Measurements from ENCODE around the gene SAMM50. TPM values are rescaled to one million over a fixed set of nuclear protein-coding genes. Genes with fewer than 3 reads are reported as not detected.

SAMM50 gene
- polyA plus RNA-seq, 4 donors, result 45.4 to 66.9 (median 56.4) TPM

DNA sequence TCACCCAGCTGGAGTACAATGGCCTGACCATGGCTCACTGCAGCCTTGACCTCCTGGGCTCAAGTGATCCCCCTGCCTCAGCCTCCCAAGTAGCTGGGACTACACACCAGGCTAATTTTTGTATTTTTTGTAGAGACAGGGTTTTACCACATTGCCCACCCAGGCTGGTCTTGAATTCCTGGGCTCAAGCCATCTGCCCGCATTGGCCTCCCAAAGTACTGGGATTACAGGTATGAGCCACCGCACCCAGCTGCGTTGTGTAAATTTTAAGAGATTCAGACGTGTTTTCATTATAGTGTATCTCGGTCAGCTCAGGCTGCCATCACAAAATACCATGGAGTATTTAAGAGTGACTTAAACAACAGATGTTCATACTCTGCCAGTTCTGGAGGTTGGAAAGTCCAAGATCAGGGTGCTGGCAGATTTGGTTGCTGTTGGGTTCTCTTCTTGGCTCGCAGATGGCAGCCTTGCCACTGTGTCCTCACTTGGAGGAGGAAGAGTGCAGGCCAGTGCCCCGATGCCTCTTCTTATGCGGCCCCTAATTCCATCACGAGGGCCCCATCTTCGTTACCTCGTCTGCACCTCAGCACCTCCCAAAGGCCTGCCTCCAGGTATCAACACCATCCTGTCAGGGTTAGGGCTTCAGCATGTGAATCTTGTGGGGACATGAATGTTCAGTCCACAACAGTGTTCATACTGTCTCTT, 36.2 kb downstream of the SAMM50 start:
- peaks cover 19 to 59% (median 27%) of the 10 kb centered on the region in 3 donors for H3K36me3 ChIP-seq (ENCODE audit: control insufficient read depth in 3 of 3, insufficient read depth in 2 of 3, low read depth in 1 of 3, low read length in 3 of 3)
- no peaks in the 10 kb centered on the region for H3K4me1 ChIP-seq (ENCODE audit: control insufficient read depth in 3 of 3, insufficient read depth in 2 of 3, low read depth in 1 of 3, low read length in 2 of 3)
- no peaks in the 10 kb centered on the region for H3K27me3 ChIP-seq (ENCODE audit: control insufficient read depth in 3 of 3, insufficient read depth in 3 of 3, low read length in 3 of 3)
- H3K27ac ChIP-seq (ENCODE audit: low read depth in 1 of 3, low read length in 2 of 3), result no peak overlapping the region
- FAIRE-seq, result no peak
- DNase-seq, result no peak
- WGBS, 3 donors, result 93 to 95% (median 95%) methylated on average over 11 of the region's 11 CpGs
- H3K4me3 ChIP-seq (ENCODE audit: low read depth in 1 of 3, low read length in 3 of 3), result no peak overlapping the region
- H3K9me3 ChIP-seq (ENCODE audit: control insufficient read depth in 2 of 2, insufficient read depth in 1 of 2, low read depth in 1 of 2, low read length in 1 of 2), result no peaks in the 10 kb centered on the region

DNA sequence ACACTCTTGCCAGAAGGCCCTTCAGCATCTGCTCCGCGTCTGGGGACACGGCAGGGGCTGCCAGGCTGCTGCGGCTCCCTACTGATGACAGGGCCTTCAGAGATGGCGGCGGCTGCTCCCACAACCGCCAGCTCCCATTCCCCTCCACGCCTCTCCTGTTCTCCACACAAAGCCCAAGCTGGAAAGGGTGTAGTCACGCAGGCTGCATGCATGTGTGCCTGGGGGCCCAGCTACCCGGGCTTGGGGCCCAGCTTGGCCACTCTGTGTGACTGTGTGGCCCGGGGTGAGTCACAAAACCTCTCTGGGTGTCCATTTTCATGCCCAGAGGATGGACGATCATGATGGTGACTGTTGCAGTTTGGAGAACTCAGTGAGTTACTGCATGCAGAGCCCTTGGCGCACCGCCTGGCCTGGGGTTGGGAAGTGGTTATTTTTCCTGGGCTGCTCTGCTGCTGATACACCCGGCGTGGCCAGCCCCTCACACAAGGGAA, 37.1 kb downstream of the SAMM50 start:
- no peaks in the 10 kb centered on the region for H3K9me3 ChIP-seq (ENCODE audit: control insufficient read depth in 2 of 2, insufficient read depth in 1 of 2, low read depth in 1 of 2, low read length in 1 of 2)
- H3K4me1 ChIP-seq (ENCODE audit: control insufficient read depth in 3 of 3, insufficient read depth in 2 of 3, low read depth in 1 of 3, low read length in 2 of 3), result no peaks in the 10 kb centered on the region
- 85 to 88% (median 86%) methylated on average over 16 of the region's 16 CpGs for WGBS, 3 donors
- no peak overlapping the region for H3K4me3 ChIP-seq (ENCODE audit: low read depth in 1 of 3, low read length in 3 of 3)
- no peak for FAIRE-seq
- peaks cover 19 to 66% (median 26%) of the 10 kb centered on the region in 3 donors for H3K36me3 ChIP-seq (ENCODE audit: control insufficient read depth in 3 of 3, insufficient read depth in 2 of 3, low read depth in 1 of 3, low read length in 3 of 3)
- no peaks in the 10 kb centered on the region for H3K27me3 ChIP-seq (ENCODE audit: control insufficient read depth in 3 of 3, insufficient read depth in 3 of 3, low read length in 3 of 3)
- no peak overlapping the region for H3K27ac ChIP-seq (ENCODE audit: low read depth in 1 of 3, low read length in 2 of 3)
- no peak for DNase-seq

DNA sequence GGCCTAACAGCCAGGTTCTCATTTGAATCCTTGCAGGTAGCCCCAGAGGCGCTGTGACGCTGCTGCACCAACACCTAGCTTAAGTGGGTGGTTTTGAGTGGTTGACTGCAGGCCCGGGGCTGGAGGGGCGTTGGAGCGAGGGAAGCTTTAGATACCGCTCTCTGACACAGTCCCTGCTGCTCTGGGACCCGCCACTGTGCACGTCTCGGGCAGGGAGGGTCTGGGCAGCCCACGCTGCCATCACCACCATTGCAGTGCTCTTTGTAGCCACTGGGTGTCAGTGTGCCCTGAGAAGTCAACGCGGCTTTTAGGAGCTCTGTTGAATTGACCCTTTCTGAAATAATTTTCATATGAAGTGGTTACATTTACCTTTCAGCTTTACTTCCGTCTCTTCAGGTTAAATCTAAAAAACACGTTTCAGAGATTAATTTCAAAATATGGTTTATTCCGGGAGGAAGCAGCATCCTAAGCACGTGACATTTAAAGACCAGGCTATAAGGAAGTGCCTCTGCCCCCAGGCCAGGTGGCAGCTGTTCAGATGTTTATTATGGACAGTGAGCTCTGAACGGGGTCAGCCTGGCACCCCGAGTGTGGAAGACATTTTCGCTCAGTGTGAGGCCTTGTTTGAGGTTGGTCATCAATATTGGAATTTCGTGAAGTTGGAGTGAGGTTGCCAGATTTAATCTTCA, 38.0 kb downstream of the SAMM50 start:
- no peaks in the 10 kb centered on the region for H3K4me1 ChIP-seq (ENCODE audit: control insufficient read depth in 3 of 3, insufficient read depth in 2 of 3, low read depth in 1 of 3, low read length in 2 of 3)
- 30 to 43% (median 41%) methylated on average over 20 of the region's 20 CpGs for WGBS, 3 donors
- H3K9me3 ChIP-seq (ENCODE audit: control insufficient read depth in 2 of 2, insufficient read depth in 1 of 2, low read depth in 1 of 2, low read length in 1 of 2), result no peaks in the 10 kb centered on the region
- H3K27ac ChIP-seq (ENCODE audit: low read depth in 1 of 3, low read length in 2 of 3), result no peak overlapping the region
- H3K4me3 ChIP-seq (ENCODE audit: low read depth in 1 of 3, low read length in 3 of 3), result no peak overlapping the region
- peak; percentile 38 to 50 for DNase-seq
- H3K36me3 ChIP-seq (ENCODE audit: control insufficient read depth in 3 of 3, insufficient read depth in 2 of 3, low read depth in 1 of 3, low read length in 3 of 3), result peaks cover 19 to 70% (median 26%) of the 10 kb centered on the region in 3 donors
- FAIRE-seq, result no peak
- no peaks in the 10 kb centered on the region for H3K27me3 ChIP-seq (ENCODE audit: control insufficient read depth in 3 of 3, insufficient read depth in 3 of 3, low read length in 3 of 3)

DNA sequence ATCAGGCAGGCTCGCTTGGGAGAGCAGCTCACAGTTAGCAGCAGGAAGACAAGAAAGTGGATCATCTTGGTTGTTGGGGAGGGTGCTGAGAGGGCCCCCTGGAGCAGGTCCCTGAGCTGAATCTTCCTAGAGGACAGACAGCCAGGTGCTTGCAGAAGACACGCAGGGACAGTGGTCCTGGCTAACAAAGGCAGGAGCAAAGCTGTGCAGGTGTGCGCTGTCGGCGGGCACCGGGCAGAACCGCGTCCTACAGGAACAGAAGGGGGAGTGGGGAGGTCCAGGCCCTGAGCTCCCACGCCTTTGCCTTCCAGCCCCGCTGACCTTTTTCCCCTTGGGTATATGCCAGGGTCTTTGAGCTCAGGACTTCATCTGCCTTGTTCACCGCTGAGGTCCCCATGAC, 38.8 kb downstream of the SAMM50 start:
- 93 to 95% (median 94%) methylated on average over 11 of the region's 11 CpGs for WGBS, 3 donors
- no peaks in the 10 kb centered on the region for H3K4me1 ChIP-seq (ENCODE audit: control insufficient read depth in 3 of 3, insufficient read depth in 2 of 3, low read depth in 1 of 3, low read length in 2 of 3)
- H3K4me3 ChIP-seq (ENCODE audit: low read depth in 1 of 3, low read length in 3 of 3), result no peak overlapping the region
- FAIRE-seq (no peak), DNase-seq (no peak)
- H3K36me3 ChIP-seq (ENCODE audit: control insufficient read depth in 3 of 3, insufficient read depth in 2 of 3, low read depth in 1 of 3, low read length in 3 of 3), result peaks cover 14 to 73% (median 21%) of the 10 kb centered on the region in 3 donors
- H3K27ac ChIP-seq (ENCODE audit: low read depth in 1 of 3, low read length in 2 of 3), result no peak overlapping the region
- no peaks in the 10 kb centered on the region for H3K9me3 ChIP-seq (ENCODE audit: control insufficient read depth in 2 of 2, insufficient read depth in 1 of 2, low read depth in 1 of 2, low read length in 1 of 2)
- H3K27me3 ChIP-seq (ENCODE audit: control insufficient read depth in 3 of 3, insufficient read depth in 3 of 3, low read length in 3 of 3), result no peaks in the 10 kb centered on the region

DNA sequence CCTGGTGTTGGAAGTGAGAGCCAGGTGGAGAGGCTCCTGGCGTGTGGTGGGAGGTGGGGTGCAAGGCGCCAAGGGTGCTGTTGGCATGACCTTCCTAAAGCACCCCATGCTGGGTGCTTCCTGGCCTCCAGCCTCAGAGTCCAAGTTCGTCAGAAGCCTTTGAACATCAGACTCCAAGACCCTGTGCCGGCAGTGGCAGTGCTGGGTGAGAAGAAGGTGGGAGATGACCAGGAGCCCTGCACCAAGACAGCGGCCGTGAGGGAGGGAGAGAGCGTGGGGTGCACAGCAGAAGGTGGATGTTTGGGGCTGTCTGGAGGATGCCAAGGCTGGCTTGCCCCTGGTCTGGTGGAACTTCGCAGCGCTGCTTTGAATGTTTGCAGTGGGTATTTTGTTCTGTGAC, 39.2 kb downstream of the SAMM50 start:
- no peaks in the 10 kb centered on the region for H3K9me3 ChIP-seq (ENCODE audit: control insufficient read depth in 2 of 2, insufficient read depth in 1 of 2, low read depth in 1 of 2, low read length in 1 of 2)
- no peak for DNase-seq
- H3K4me3 ChIP-seq (ENCODE audit: low read depth in 1 of 3, low read length in 3 of 3), result no peak overlapping the region
- H3K27ac ChIP-seq (ENCODE audit: low read depth in 1 of 3, low read length in 2 of 3), result no peak overlapping the region
- no peaks in the 10 kb centered on the region for H3K4me1 ChIP-seq (ENCODE audit: control insufficient read depth in 3 of 3, insufficient read depth in 2 of 3, low read depth in 1 of 3, low read length in 2 of 3)
- H3K36me3 ChIP-seq (ENCODE audit: control insufficient read depth in 3 of 3, insufficient read depth in 2 of 3, low read depth in 1 of 3, low read length in 3 of 3), result peaks cover 14 to 75% (median 19%) of the 10 kb centered on the region in 3 donors
- FAIRE-seq, result no peak
- 85 to 95% (median 92%) methylated on average over 9 of the region's 9 CpGs for WGBS, 3 donors
- H3K27me3 ChIP-seq (ENCODE audit: control insufficient read depth in 3 of 3, insufficient read depth in 3 of 3, low read length in 3 of 3), result no peaks in the 10 kb centered on the region

DNA sequence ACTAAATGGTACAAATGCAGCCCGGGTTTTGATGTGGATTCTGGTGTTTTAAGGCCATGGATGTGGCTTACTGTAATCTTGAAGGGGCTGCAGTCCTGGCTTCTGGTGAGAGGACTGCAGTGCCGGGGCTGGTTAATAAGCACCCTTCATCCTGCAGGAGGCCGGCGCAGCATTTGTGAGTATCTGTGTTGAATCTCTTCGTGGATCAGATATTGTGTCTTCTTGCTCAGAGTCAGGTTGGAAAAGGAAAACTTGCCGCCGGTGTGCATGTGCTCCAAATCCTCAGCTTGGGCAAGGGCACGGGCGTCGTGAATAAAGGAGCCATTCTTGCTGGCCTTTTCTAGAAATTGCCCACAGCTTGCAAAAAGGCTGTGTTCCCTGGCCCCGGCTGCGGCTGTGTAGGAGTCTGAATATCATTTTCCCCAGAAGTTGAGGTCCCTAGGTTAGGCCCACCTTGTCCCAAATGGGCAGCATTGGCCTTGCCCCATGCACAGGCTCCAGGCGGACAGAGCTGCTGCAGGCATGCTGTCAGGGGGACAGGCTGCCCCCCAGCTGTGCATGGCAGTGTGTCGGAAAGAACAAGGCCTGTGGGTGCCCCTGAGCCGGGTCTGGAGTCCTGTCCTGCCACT, 39.9 kb downstream of the SAMM50 start:
- no peak for FAIRE-seq
- no peak overlapping the region for H3K4me3 ChIP-seq (ENCODE audit: low read depth in 1 of 3, low read length in 3 of 3)

DNA sequence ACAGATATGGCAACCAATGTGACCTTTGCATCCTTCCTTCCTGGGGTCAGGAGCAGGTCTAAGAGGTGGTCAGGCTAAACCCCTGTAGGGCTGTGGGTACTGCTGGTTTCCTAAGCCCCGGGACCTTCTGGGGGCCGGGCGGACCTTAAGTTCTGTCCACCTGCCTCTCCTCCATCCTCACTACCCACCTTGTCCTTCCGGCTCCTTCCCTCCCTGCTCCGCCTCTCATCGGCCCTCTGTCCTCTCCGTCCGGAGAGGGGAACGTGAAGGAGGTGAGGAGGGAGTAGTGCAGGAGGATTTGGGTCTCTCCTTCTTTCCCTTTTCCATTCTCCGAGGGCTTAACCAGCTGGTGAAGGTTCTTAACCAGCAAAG, 40.5 kb downstream of the SAMM50 start:
- DNase-seq (no peak), FAIRE-seq (no peak)
- no peaks in the 10 kb centered on the region for H3K4me1 ChIP-seq (ENCODE audit: control insufficient read depth in 3 of 3, insufficient read depth in 2 of 3, low read depth in 1 of 3, low read length in 2 of 3)
- peaks cover 10 to 68% (median 11%) of the 10 kb centered on the region in 3 donors for H3K36me3 ChIP-seq (ENCODE audit: control insufficient read depth in 3 of 3, insufficient read depth in 2 of 3, low read depth in 1 of 3, low read length in 3 of 3)
- H3K27me3 ChIP-seq (ENCODE audit: control insufficient read depth in 3 of 3, insufficient read depth in 3 of 3, low read length in 3 of 3), result no peaks in the 10 kb centered on the region
- peak overlapping the region in 1 of 3 donors; percentile 37 for H3K4me3 ChIP-seq (ENCODE audit: low read depth in 1 of 3, low read length in 3 of 3)
- H3K9me3 ChIP-seq (ENCODE audit: control insufficient read depth in 2 of 2, insufficient read depth in 1 of 2, low read depth in 1 of 2, low read length in 1 of 2), result no peaks in the 10 kb centered on the region
- WGBS, 3 donors, result 67 to 90% (median 72%) methylated on average over 10 of the region's 10 CpGs
- H3K27ac ChIP-seq (ENCODE audit: low read depth in 1 of 3, low read length in 2 of 3), result peak overlapping the region in 2 of 3 donors; percentile 36 to 48

More for the DNA sequence above, 39.9 kb downstream of the SAMM50 start:
- DNase-seq, result no peak
- no peaks in the 10 kb centered on the region for H3K27me3 ChIP-seq (ENCODE audit: control insufficient read depth in 3 of 3, insufficient read depth in 3 of 3, low read length in 3 of 3)
- H3K4me1 ChIP-seq (ENCODE audit: control insufficient read depth in 3 of 3, insufficient read depth in 2 of 3, low read depth in 1 of 3, low read length in 2 of 3), result no peaks in the 10 kb centered on the region
- H3K9me3 ChIP-seq (ENCODE audit: control insufficient read depth in 2 of 2, insufficient read depth in 1 of 2, low read depth in 1 of 2, low read length in 1 of 2), result no peaks in the 10 kb centered on the region
- H3K36me3 ChIP-seq (ENCODE audit: control insufficient read depth in 3 of 3, insufficient read depth in 2 of 3, low read depth in 1 of 3, low read length in 3 of 3), result peaks cover 10 to 72% (median 16%) of the 10 kb centered on the region in 3 donors
- 93 to 96% (median 94%) methylated on average over 15 of the region's 15 CpGs for WGBS, 3 donors
- no peak overlapping the region for H3K27ac ChIP-seq (ENCODE audit: low read depth in 1 of 3, low read length in 2 of 3)

DNA sequence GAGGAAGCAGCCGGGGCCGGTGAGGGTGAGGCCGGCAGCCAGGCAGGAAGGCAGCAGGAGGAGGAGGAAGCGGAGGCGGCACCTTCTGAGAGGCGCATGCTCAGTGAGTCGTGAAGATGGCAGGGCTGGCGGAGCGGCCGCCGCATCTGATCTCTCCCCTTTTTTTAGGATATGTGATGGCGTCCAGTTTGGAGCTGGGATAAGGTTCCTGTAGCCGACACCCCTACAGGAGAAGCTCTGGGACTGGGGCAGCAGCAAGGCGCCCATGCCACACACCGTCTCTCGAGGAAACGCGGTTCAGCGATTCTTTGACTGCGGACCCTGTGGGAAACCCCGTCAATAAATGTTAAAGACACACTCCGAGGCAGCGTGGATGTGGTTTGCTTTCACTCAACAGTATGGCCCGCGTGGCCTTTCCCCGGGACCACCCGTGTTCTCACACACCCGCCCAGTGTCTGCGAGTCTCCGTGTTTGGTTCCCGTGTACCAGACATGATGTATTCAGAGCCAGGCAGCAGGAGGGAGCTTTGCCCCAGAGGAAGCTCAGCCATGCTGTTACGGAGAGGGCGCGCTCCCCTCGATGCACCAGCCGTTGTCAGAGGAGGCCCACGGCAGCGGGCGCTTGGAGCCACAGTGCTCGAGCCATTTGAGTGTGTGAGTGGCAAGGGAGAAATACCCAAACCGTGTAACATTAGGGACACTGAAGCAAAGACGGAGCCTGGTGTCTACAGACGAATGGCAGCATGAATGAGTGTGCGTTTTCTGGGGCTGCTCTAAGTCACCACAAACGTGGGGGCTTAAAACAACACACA, 41.1 kb downstream of the SAMM50 start:
- peak overlapping the region in 1 of 3 donors; percentile 48 for H3K27ac ChIP-seq (ENCODE audit: low read depth in 1 of 3, low read length in 2 of 3)
- no peaks in the 10 kb centered on the region for H3K27me3 ChIP-seq (ENCODE audit: control insufficient read depth in 3 of 3, insufficient read depth in 3 of 3, low read length in 3 of 3)
- WGBS, 3 donors, result 77 to 88% (median 78%) methylated on average over 45 of the region's 45 CpGs
- H3K4me3 ChIP-seq (ENCODE audit: low read depth in 1 of 3, low read length in 3 of 3), result peak overlapping the region in 1 of 3 donors; percentile 37
- peaks cover 8 to 67% (median 11%) of the 10 kb centered on the region in 3 donors for H3K36me3 ChIP-seq (ENCODE audit: control insufficient read depth in 3 of 3, insufficient read depth in 2 of 3, low read depth in 1 of 3, low read length in 3 of 3)
- H3K4me1 ChIP-seq (ENCODE audit: control insufficient read depth in 3 of 3, insufficient read depth in 2 of 3, low read depth in 1 of 3, low read length in 2 of 3), result no peaks in the 10 kb centered on the region
- FAIRE-seq (no peak), DNase-seq (peak in 1 of 2 donors; percentile 25)
- H3K9me3 ChIP-seq (ENCODE audit: control insufficient read depth in 2 of 2, insufficient read depth in 1 of 2, low read depth in 1 of 2, low read length in 1 of 2), result no peaks in the 10 kb centered on the region

Data from small intestine (tissue), 7 donors.